Transverse colon (tissue), 4 donors: Measurements from ENCODE around the gene DDX43.

Experiments used
- CTCF ChIP-seq, 5 experiments: fragments of 200-600 bp in 3 of 5; fragments of 450-650 bp in 2 of 5; sonication (generic) in 3 of 5; IDR thresholded peaks; 1 replicate in 2 of 5; 2 replicates in 3 of 5; pipeline ENCODE4 v1.5.1; 2016 to 2017; ENCODE audit warnings: antibody characterized with exemption in 5 of 5, inconsistent platforms in 3 of 5, mild to moderate bottlenecking in 2 of 5, moderate library complexity in 1 of 5
- EP300 ChIP-seq: sonication (generic); formaldehyde crosslinking; IDR thresholded peaks from one replicate; pipeline ENCODE4 v1.6.1; 2017; ENCODE audit warnings: antibody characterized with exemption, low read depth
- POLR2A ChIP-seq: fragments of 450-650 bp; IDR thresholded peaks from one replicate; pipeline ENCODE4 v1.6.1; 2016; ENCODE audit warnings: antibody characterized with exemption, mild to moderate bottlenecking, moderate library complexity
- POLR2AphosphoS5 ChIP-seq, 3 donors: sonication (generic); formaldehyde crosslinking; IDR thresholded peaks; one replicate each; pipeline ENCODE4 v1.6.1; 2016; ENCODE audit warnings: antibody characterized with exemption in 3 of 3

GRCh38 chr6:73375216-73375615 lies 19.4 kb upstream of the DDX43 start:
- TF ChIP-seq POLR2AphosphoS5 (IDR thresholded peaks at IDR 0.05) (no peak), POLR2A (no peak), CTCF (IDR thresholded peaks at IDR 0.05) (no peak), EP300 (no peak)
